B cell (primary cell): ENCODE data around the gene DUSP23. TPM values are rescaled to one million over a fixed set of nuclear protein-coding genes. Genes with fewer than 3 reads are reported as not detected.

ENCODE experiments used
- ATAC-seq: fragments of 200-7000 bp; cut with Tn5 transposase; one replicate; pipeline ENCODE4 v1.10.0; 2021; ENCODE audit warnings: low read depth, mild to moderate bottlenecking, moderate number of reproducible peaks, moderate library complexity
- CTCF ChIA-PET: fragments of 350-600 bp; sonication (Branson Sonifier 250); formaldehyde crosslinking; loops from one replicate; lab custom pipeline; 2021; ENCODE audit warnings: antibody characterized with exemption, inconsistent platforms; lab: Charles Lee
- POLR2A ChIA-PET: fragments of 350-600 bp; sonication (Branson Sonifier 250); formaldehyde crosslinking; loops from one replicate; lab custom pipeline; 2021; ENCODE audit warnings: antibody characterized with exemption; lab: Charles Lee
- DNase-seq: peaks from one replicate; pipeline ENCODE4 v3.0.0; 2013
- H2AFZ ChIP-seq: 2 replicates; pipeline ENCODE4 v1.6.1; 2012; ENCODE audit warnings: mild to moderate bottlenecking, low read depth, low read length; ENCODE audit not compliant: insufficient read depth, poor library complexity, severe bottlenecking
- H3K27ac ChIP-seq, 2 donors: 1 replicate in 1 of 2; 2 replicates in 1 of 2; pipeline ENCODE4 v1.5.1; 2012 to 2013; ENCODE audit warnings: low read length in 2 of 2, mild to moderate bottlenecking in 2 of 2, moderate library complexity in 1 of 2
- H3K27me3 ChIP-seq, 4 experiments: fragments of 200-600 bp in 1 of 4; sonication (generic) in 1 of 4; replicated peaks in 1 of 4; 1 replicate in 2 of 4; 2 replicates in 2 of 4; pipeline versions ENCODE4 v1.6.1 to v1.7.0; 2013 to 2016; ENCODE audit warnings: low read length in 3 of 4, mild to moderate bottlenecking in 2 of 4, mixed read lengths in 1 of 4, moderate library complexity in 1 of 4; ENCODE audit not compliant: insufficient read depth in 4 of 4, control insufficient read depth in 3 of 4; ENCODE audit errors: control extremely low read depth in 1 of 4
- H3K36me3 ChIP-seq, 2 experiments: replicated peaks in 1 of 2; 1 replicate in 1 of 2; 2 replicates in 1 of 2; pipeline versions ENCODE4 v1.6.1 to v1.7.1; 2013; ENCODE audit warnings: low read length in 1 of 2; ENCODE audit not compliant: insufficient read depth in 2 of 2, control insufficient read depth in 1 of 2; ENCODE audit errors: control extremely low read depth in 1 of 2, extremely low read depth in 1 of 2
- H3K4me1 ChIP-seq, 2 donors: fragments of 200-600 bp in 1 of 2; sonication (generic) in 1 of 2; 1 replicate in 1 of 2; 2 replicates in 1 of 2; pipeline versions ENCODE4 v1.5.1 to v1.6.1; 2013 to 2017; ENCODE audit warnings: low read length in 2 of 2; ENCODE audit not compliant: control insufficient read depth in 2 of 2, insufficient read depth in 2 of 2
- H3K4me2 ChIP-seq: replicated peaks from 2 replicates; pipeline ENCODE3; 2012; ENCODE audit warnings: mild to moderate bottlenecking, low read depth, low read length; ENCODE audit not compliant: poor library complexity, severe bottlenecking
- H3K4me3 ChIP-seq, 5 experiments: fragments of 200-600 bp in 1 of 5; sonication (generic) in 1 of 5; 1 replicate in 3 of 5; 2 replicates in 2 of 5; pipeline versions ENCODE4 v1.5.1 to v1.7.0; 2011 to 2016; ENCODE audit warnings: low read length in 4 of 5, mild to moderate bottlenecking in 4 of 5, low read depth in 2 of 5, control low read depth in 1 of 5, moderate library complexity in 1 of 5; ENCODE audit not compliant: insufficient read depth in 1 of 5; ENCODE audit errors: control extremely low read depth in 1 of 5, extremely low read depth in 1 of 5
- H3K79me2 ChIP-seq: fragments of 200-600 bp; sonication (generic); one replicate; pipeline ENCODE4 v1.6.0; 2016; ENCODE audit warnings: low read length; ENCODE audit not compliant: control insufficient read depth, insufficient read depth
- H3K9ac ChIP-seq: fragments of 200-600 bp; sonication (generic); 2 replicates; pipeline ENCODE4 v1.6.1; 2017; ENCODE audit warnings: mild to moderate bottlenecking, low read length, moderate library complexity
- H3K9me3 ChIP-seq, 3 donors: one replicate each; pipeline versions ENCODE4 v1.6.1 to v1.7.1; 2013; ENCODE audit warnings: low read length in 2 of 3; ENCODE audit not compliant: control insufficient read depth in 2 of 3, insufficient read depth in 1 of 3; ENCODE audit errors: control extremely low read depth in 1 of 3
- H4K20me1 ChIP-seq: 2 replicates; pipeline ENCODE4 v1.6.0; 2012; ENCODE audit warnings: mild to moderate bottlenecking, low read length; ENCODE audit not compliant: insufficient read depth, control insufficient read depth, poor library complexity, severe bottlenecking
- H3K27ac Mint-ChIP-seq: one replicate; pipeline ENCODE4 v1.8.0; 2021; ENCODE audit warnings: mixed read lengths
- H3K27me3 Mint-ChIP-seq: one replicate; pipeline ENCODE4 v1.8.0; 2021; ENCODE audit warnings: mixed read lengths
- H3K4me1 Mint-ChIP-seq: one replicate; pipeline ENCODE4 v1.8.0; 2021; ENCODE audit warnings: mixed read lengths
- H3K4me3 Mint-ChIP-seq: one replicate; pipeline ENCODE4 v1.8.0; 2021; ENCODE audit warnings: mixed read lengths
- H3K9me3 Mint-ChIP-seq: one replicate; pipeline ENCODE4 v1.8.0; 2022; ENCODE audit warnings: mixed read lengths; ENCODE audit not compliant: insufficient read depth
- CTCF ChIP-seq: fragments of 200-600 bp; IDR thresholded peaks from one replicate; pipeline ENCODE4 v1.8.0; 2022; ENCODE audit warnings: antibody characterized with exemption, mild to moderate bottlenecking
- EZH2 ChIP-seq: IDR thresholded peaks from 2 replicates; pipeline ENCODE4 v1.6.1; 2012; ENCODE audit warnings: borderline replicate concordance, low read depth, mild to moderate bottlenecking, moderate library complexity, low read length; ENCODE audit not compliant: insufficient read depth, poor library complexity, severe bottlenecking
- WGBS: methylation state at CpG from one replicate; pipeline ENCODE4 v1.1.5; 2013; ENCODE audit warnings: missing lambda C conversion rate; ENCODE audit not compliant: insufficient coverage; 5-methylcytosine and 5-hydroxymethylcytosine counted together
- intact Hi-C: fragments of 100-400 bp; cut with micrococcal nuclease; formaldehyde crosslinking; loops from one replicate; pipeline ENCODE4 v1.10.0; 2022
- polyA plus RNA-seq: library from polyadenylated mRNA; depleted of rRNA; stranded (reverse); fragments of >200 nt; gene quantifications from 2 replicates; pipeline ENCODE4 v1.2.3, GENCODE V29; 2012
- total RNA-seq, 2 donors: library from RNA; stranded (reverse); fragments of 120-200 nt in 1 of 2; gene quantifications; 1 replicate in 1 of 2; 2 replicates in 1 of 2; pipeline versions ENCODE4 v1.2.3 to v1.2.4, GENCODE V29; 2013 to 2022

The DUSP23 gene
- total and polyA plus RNA-seq, 2 donors (not counting 1 experiment from before 2014, with no cell fraction given), result 9.6 to 15.8 TPM

- Histone ChIP-seq H3K9me3 (no peaks in the 10 kb centered on the region), H3K9ac (no peak overlapping the region), H3K4me3 (no peak overlapping the region), H2AFZ (no peak overlapping the region), H4K20me1 (no peaks in the 10 kb centered on the region), H3K27me3 (peaks cover 0 to 6% (median 2%) of the 10 kb centered on the region in 4 experiments), H3K4me2 (no peak overlapping the region), H3K79me2 (no peaks in the 10 kb centered on the region), H3K4me1 (no peaks in the 10 kb centered on the region), H3K27ac (no peak overlapping the region), H3K36me3 (no peaks in the 10 kb centered on the region)
- Mint-ChIP-seq H3K27ac (no peak overlapping the region), H3K27me3 (peaks cover 13% of the 10 kb centered on the region), H3K9me3 (no peaks in the 10 kb centered on the region), H3K4me1 (no peaks in the 10 kb centered on the region), H3K4me3 (no peak overlapping the region)
- no peak for TF ChIP-seq EZH2
- TF ChIP-seq CTCF, result no peak
- intact Hi-C loops, result no loop called here
- ChIA-PET CTCF (no interaction called here), POLR2A (no interaction called here)
- DNase-seq (no peak), ATAC-seq (no peak)
Observed at GRCh38 chr1:159751031-159751430, 29.7 kb upstream of the DUSP23 start.

GRCh38 chr1:159752135-159752580 is 28.6 kb upstream of the DUSP23 start:
- ATAC-seq (no peak), DNase-seq (no peak)
- Histone ChIP-seq H3K36me3 (no peaks in the 10 kb centered on the region), H3K4me1 (no peaks in the 10 kb centered on the region), H3K9me3 (no peaks in the 10 kb centered on the region), H3K4me3 (no peak overlapping the region), H3K9ac (no peak overlapping the region), H2AFZ (no peak overlapping the region), H3K27me3 (peaks cover 0 to 6% (median 2%) of the 10 kb centered on the region in 4 experiments), H3K4me2 (no peak overlapping the region), H3K79me2 (no peaks in the 10 kb centered on the region), H3K27ac (no peak overlapping the region), H4K20me1 (no peaks in the 10 kb centered on the region)
- Mint-ChIP-seq H3K27ac (no peak overlapping the region), H3K4me3 (no peak overlapping the region), H3K27me3 (peaks cover 13% of the 10 kb centered on the region), H3K4me1 (no peaks in the 10 kb centered on the region), H3K9me3 (no peaks in the 10 kb centered on the region)
- ChIA-PET CTCF (no interaction called here), POLR2A (no interaction called here)
- intact Hi-C loops, result no loop called here
- TF ChIP-seq CTCF (no peak), EZH2 (no peak)
- no CpG with 5 or more reads among the region's 4 CpGs for WGBS
